WTC11 (cell line): ENCODE measurements around the gene CCDC3. TPM values are rescaled to one million over a fixed set of nuclear protein-coding genes. Genes with fewer than 3 reads are reported as not detected.

Experiments
- ATAC-seq: fragments of 200-7000 bp; cut with Tn5 transposase; 2 replicates; pipeline ENCODE4 v1.10.0; 2021; ENCODE audit warnings: mild to moderate bottlenecking, moderate library complexity
- CTCF ChIA-PET: fragments of 300-600 bp; sonication (Branson Sonifier 250); formaldehyde crosslinking; loops from one replicate; lab custom pipeline; 2021; ENCODE audit warnings: antibody characterized with exemption; lab: Charles Lee
- POLR2A ChIA-PET: fragments of 350-600 bp; sonication (Branson Sonifier 250); formaldehyde crosslinking; loops from one replicate; lab custom pipeline; 2021; ENCODE audit warnings: antibody characterized with exemption; lab: Charles Lee
- DNase-seq: peaks from one replicate; pipeline ENCODE4 v3.0.0; 2021; ENCODE audit warnings: low spot score
- H3K27ac Mint-ChIP-seq: 2 replicates; pipeline ENCODE4 v1.8.0; 2021; ENCODE audit warnings: mixed read lengths
- H3K27me3 Mint-ChIP-seq: 2 replicates; pipeline ENCODE4 v1.8.0; 2021; ENCODE audit warnings: low read depth, mild to moderate bottlenecking, moderate library complexity, mixed read lengths
- H3K36me3 Mint-ChIP-seq: 2 replicates; pipeline ENCODE4 v1.8.0; 2021; ENCODE audit warnings: mixed read lengths
- H3K4me1 Mint-ChIP-seq: 2 replicates; pipeline ENCODE4 v1.8.0; 2022; ENCODE audit warnings: mixed read lengths
- H3K4me3 Mint-ChIP-seq: 2 replicates; pipeline ENCODE4 v1.8.0; 2021; ENCODE audit warnings: mild to moderate bottlenecking, moderate library complexity, mixed read lengths
- H3K9me3 Mint-ChIP-seq: 2 replicates; pipeline ENCODE4 v1.8.0; 2021; ENCODE audit warnings: mixed read lengths
- AR ChIP-seq: fragments of 250-450 bp; sonication (Bioruptor Pico); IDR thresholded peaks from 2 replicates; pipeline ENCODE4 v1.9.0; 2021; ENCODE audit warnings: mild to moderate bottlenecking
- E2F4 ChIP-seq: sonication (generic); formaldehyde crosslinking; IDR thresholded peaks from 2 replicates; pipeline ENCODE4 v1.8.1; 2022; ENCODE audit warnings: low read depth, mild to moderate bottlenecking, moderate library complexity, missing genetic modification reagents, borderline replicate concordance
- FOXK1 ChIP-seq: sonication (generic); formaldehyde crosslinking; IDR thresholded peaks from 2 replicates; pipeline ENCODE4 v1.8.0; 2022; ENCODE audit warnings: mild to moderate bottlenecking, moderate library complexity, missing genetic modification reagents
- GRHL2 ChIP-seq: fragments of 250-450 bp; sonication (Bioruptor Pico); IDR thresholded peaks from 2 replicates; pipeline ENCODE4 v1.8.0; 2022; ENCODE audit warnings: mild to moderate bottlenecking, moderate library complexity; ENCODE audit not compliant: insufficient replicate concordance, severe bottlenecking
- IRF1 ChIP-seq: sonication (generic); formaldehyde crosslinking; IDR thresholded peaks from 2 replicates; pipeline ENCODE4 v1.8.0; 2023; ENCODE audit warnings: missing genetic modification reagents
- JAZF1 ChIP-seq: fragments of 250-450 bp; sonication (Bioruptor Pico); IDR thresholded peaks from 2 replicates; pipeline ENCODE4 v1.9.0; 2021; ENCODE audit warnings: moderate library complexity, mild to moderate bottlenecking, inconsistent platforms
- JUN ChIP-seq: sonication (generic); formaldehyde crosslinking; IDR thresholded peaks from 2 replicates; pipeline ENCODE4 v1.8.0; 2023; ENCODE audit warnings: mild to moderate bottlenecking, missing genetic modification reagents
- NFYB ChIP-seq: sonication (generic); formaldehyde crosslinking; conservative IDR thresholded peaks from 2 replicates; pipeline ENCODE4 v1.8.0; 2022; ENCODE audit warnings: low read depth, missing genetic modification reagents
- NR1H2 ChIP-seq: sonication (generic); formaldehyde crosslinking; IDR thresholded peaks from 2 replicates; pipeline ENCODE4 v1.9.0; 2021; ENCODE audit warnings: mild to moderate bottlenecking, moderate library complexity, missing genetic modification reagents
- NR2C2 ChIP-seq: sonication (generic); formaldehyde crosslinking; IDR thresholded peaks from 2 replicates; pipeline ENCODE4 v1.8.0; 2022; ENCODE audit warnings: mild to moderate bottlenecking, missing genetic modification reagents
- PRRX2 ChIP-seq: fragments of 250-450 bp; sonication (Bioruptor Pico); IDR thresholded peaks from 2 replicates; pipeline ENCODE4 v1.8.0; 2021; ENCODE audit warnings: mild to moderate bottlenecking
- RELA ChIP-seq: sonication (generic); formaldehyde crosslinking; IDR thresholded peaks from 2 replicates; pipeline ENCODE4 v1.8.1; 2022; ENCODE audit warnings: missing genetic modification reagents, mild to moderate bottlenecking, borderline replicate concordance
- RORB ChIP-seq: fragments of 250-450 bp; sonication (Bioruptor Pico); IDR thresholded peaks from 2 replicates; pipeline ENCODE4 v1.9.0; 2021; ENCODE audit warnings: mild to moderate bottlenecking
- SMAD4 ChIP-seq: sonication (generic); formaldehyde crosslinking; IDR thresholded peaks from 2 replicates; pipeline ENCODE4 v1.8.0; 2022; ENCODE audit warnings: mild to moderate bottlenecking, missing genetic modification reagents
- SOX15 ChIP-seq: fragments of 250-450 bp; sonication (Bioruptor Pico); IDR thresholded peaks from 2 replicates; pipeline ENCODE4 v1.9.0; 2021; ENCODE audit warnings: mild to moderate bottlenecking
- TEAD4 ChIP-seq: sonication (generic); formaldehyde crosslinking; IDR thresholded peaks from 2 replicates; pipeline ENCODE4 v1.8.0; 2022; ENCODE audit warnings: mild to moderate bottlenecking, missing genetic modification reagents
- ZNF138 ChIP-seq: sonication (generic); formaldehyde crosslinking; conservative IDR thresholded peaks from 2 replicates; pipeline ENCODE4 v1.8.1; 2022; ENCODE audit warnings: mild to moderate bottlenecking, moderate library complexity, missing genetic modification reagents
- ZNF232 ChIP-seq: sonication (generic); formaldehyde crosslinking; IDR thresholded peaks from 2 replicates; pipeline ENCODE4 v1.8.0; 2022; ENCODE audit warnings: mild to moderate bottlenecking, missing genetic modification reagents
- ZNF416 ChIP-seq: fragments of 250-450 bp; sonication (Bioruptor Pico); IDR thresholded peaks from 2 replicates; pipeline ENCODE4 v1.9.0; 2021; ENCODE audit warnings: mild to moderate bottlenecking, inconsistent platforms
- ZNF423 ChIP-seq: fragments of 250-450 bp; sonication (Bioruptor Pico); IDR thresholded peaks from 2 replicates; pipeline ENCODE4 v2.1.2; 2022; ENCODE audit warnings: mild to moderate bottlenecking, moderate library complexity
- ZNF425 ChIP-seq: fragments of 250-450 bp; sonication (Bioruptor Pico); conservative IDR thresholded peaks from 2 replicates; pipeline ENCODE4 v1.9.0; 2021; ENCODE audit warnings: mild to moderate bottlenecking
- ZNF532 ChIP-seq: fragments of 250-450 bp; sonication (Bioruptor Pico); IDR thresholded peaks from 2 replicates; pipeline ENCODE4 v1.9.0; 2021; ENCODE audit warnings: mild to moderate bottlenecking, borderline replicate concordance
- ZNF671 ChIP-seq: fragments of 250-450 bp; sonication (Bioruptor Pico); IDR thresholded peaks from 2 replicates; pipeline ENCODE4 v1.8.0; 2021; ENCODE audit warnings: mild to moderate bottlenecking
- total RNA-seq: library from RNA; stranded (reverse); gene quantifications from 3 replicates; pipeline ENCODE4 v1.2.3, GENCODE V29; 2021

The CCDC3 gene
- total RNA-seq, 1 experiment from 2014 or later, result 3.5 TPM

- ChIA-PET POLR2A (no interaction called here), CTCF (no interaction called here)
- ATAC-seq (no peak), DNase-seq (no peak)
- H3K4me1 Mint-ChIP-seq, result peaks cover 6% of the 10 kb centered on the region
- peaks cover 1% of the 10 kb centered on the region; the same call in 1 of the 2 replicates for H3K9me3 Mint-ChIP-seq
- H3K36me3 Mint-ChIP-seq, result no peaks in the 10 kb centered on the region
- no peaks in the 10 kb centered on the region for H3K27me3 Mint-ChIP-seq
- H3K27ac Mint-ChIP-seq, result no peak overlapping the region
- TF ChIP-seq FOXK1 (no peak), E2F4 (CRISPR knock-in tag) (no peak), ZNF423 (CRISPR knock-in tag) (no peak), PRRX2 (CRISPR knock-in tag) (no peak), ZNF138 (no peak), SMAD4 (CRISPR knock-in tag) (no peak), RORB (CRISPR knock-in tag) (no peak), GRHL2 (CRISPR knock-in tag) (no peak), JUN (CRISPR knock-in tag) (no peak), TEAD4 (no peak), ZNF425 (CRISPR knock-in tag) (no peak), RELA (CRISPR knock-in tag) (no peak), ZNF416 (no peak), ZNF232 (CRISPR knock-in tag) (no peak), JAZF1 (no peak)
- H3K4me3 Mint-ChIP-seq, result no peak overlapping the region
Observed at GRCh38 chr10:12974078-12974477, 27.4 kb downstream of the CCDC3 start.

GRCh38 chr10:12973149-12973718 lies 28.3 kb downstream of the CCDC3 start:
- Mint-ChIP-seq H3K36me3 (0 out of 2 replicates have a peak, but pooled peaks cover 2% of the 10 kb centered on the region), H3K27ac (no peak overlapping the region), H3K4me3 (no peak overlapping the region), H3K27me3 (no peaks in the 10 kb centered on the region), H3K4me1 (peaks cover 6% of the 10 kb centered on the region), H3K9me3 (peaks cover 10% of the 10 kb centered on the region)
- CTCF ChIA-PET, result interaction anchor here (0.5 to 1.5 kb wide), 2 partner anchors 9 to 71 kb away, joined by 6 read pairs; no protein-coding TSS in a partner anchor
- TF ChIP-seq AR (CRISPR knock-in tag), result no peak
- ATAC-seq (peak; percentile 30; the same call in 1 of the 2 replicates), DNase-seq (no peak)
- POLR2A ChIA-PET, result no interaction called here

- no peak overlapping the region for H3K4me3 Mint-ChIP-seq
- peaks cover 6% of the 10 kb centered on the region for H3K4me1 Mint-ChIP-seq
- ATAC-seq, result no peak
- H3K9me3 Mint-ChIP-seq, result peaks cover 18% of the 10 kb centered on the region
- H3K36me3 Mint-ChIP-seq, result peaks cover 8% of the 10 kb centered on the region; the same call in 1 of the 2 replicates
- no peak for DNase-seq
- CTCF ChIA-PET, result interaction anchor here (1.5 kb wide), 1 partner anchor 70 kb away, joined by 6 read pairs; no protein-coding TSS in a partner anchor
- POLR2A ChIA-PET, result no interaction called here
- H3K27ac Mint-ChIP-seq, result no peak overlapping the region; the same call in 1 of the 2 replicates
- no peaks in the 10 kb centered on the region for H3K27me3 Mint-ChIP-seq
- TF ChIP-seq NR1H2 (CRISPR knock-in tag) (no peak), ZNF138 (no peak), ZNF671 (CRISPR knock-in tag) (no peak), SOX15 (no peak), ZNF532 (no peak), IRF1 (no peak), NR2C2 (CRISPR knock-in tag) (no peak), NFYB (no peak)
Observed at GRCh38 chr10:12972146-12972545, 29.4 kb downstream of the CCDC3 start.
